Gastrocnemius medialis (tissue), 4 donors: ENCODE measurements around the gene SLC13A5. TPM values are rescaled to one million over a fixed set of nuclear protein-coding genes. Genes with fewer than 3 reads are reported as not detected.

Source experiments
- ATAC-seq, 2 donors: fragments of 150-250 bp; one replicate each; pipeline ENCODE4 v1.9.1; 2016
- DNase-seq, 2 donors: peaks; one replicate each; pipeline ENCODE4 v3.0.0-alpha.2; 2019
- H3K27ac ChIP-seq, 4 donors: fragments of 200-600 bp; sonication (generic); 1 replicate in 1 of 4; 2 replicates in 3 of 4; pipeline ENCODE4 v1.5.1; 2016 to 2018; ENCODE audit warnings: mild to moderate bottlenecking in 2 of 4, moderate library complexity in 1 of 4
- H3K27me3 ChIP-seq, 3 donors: fragments of 200-600 bp; sonication (generic) in 2 of 3; 1 replicate in 1 of 3; 2 replicates in 2 of 3; pipeline versions ENCODE4 v1.5.1 to v1.6.0; 2016 to 2019; ENCODE audit warnings: mild to moderate bottlenecking in 1 of 3, moderate library complexity in 1 of 3
- H3K36me3 ChIP-seq, 2 donors: fragments of 200-600 bp; sonication (generic) in 1 of 2; one replicate each; pipeline ENCODE4 v1.5.1; 2017 to 2018
- H3K4me1 ChIP-seq, 2 donors: fragments of 200-600 bp; sonication (generic) in 1 of 2; one replicate each; pipeline ENCODE4 v1.5.1; 2016 to 2017; ENCODE audit warnings: mild to moderate bottlenecking in 2 of 2
- H3K4me3 ChIP-seq, 4 donors: fragments of 200-600 bp; sonication (generic) in 3 of 4; 1 replicate in 1 of 4; 2 replicates in 3 of 4; pipeline ENCODE4 v1.5.1; 2016 to 2019; ENCODE audit warnings: mild to moderate bottlenecking in 2 of 4
- H3K9me3 ChIP-seq, 3 donors: fragments of 200-600 bp; sonication (generic) in 2 of 3; 1 replicate in 1 of 3; 2 replicates in 2 of 3; pipeline ENCODE4 v1.5.1; 2016 to 2019
- POLR2A ChIP-seq, 2 donors: fragments of 450-650 bp; IDR thresholded peaks; one replicate each; pipeline ENCODE4 v1.6.1; 2017; ENCODE audit warnings: antibody characterized with exemption in 2 of 2, mild to moderate bottlenecking in 2 of 2, moderate library complexity in 2 of 2
- in situ Hi-C, 4 donors: fragments of 200-750 bp; cut with MboI; loops; one replicate each; pipeline versions ENCODE4 v1.15.0 to v1.8.0; 2017; ENCODE audit warnings: low sequenced_read_pairs in 4 of 4
- intact Hi-C: fragments of 100-400 bp; cut with DNase I; formaldehyde crosslinking; loops from one replicate; pipeline ENCODE4 v1.15.1; 2023; ENCODE audit warnings: low total_unique reads
- total RNA-seq, 4 donors: library from RNA; depleted of rRNA; stranded (reverse); fragments of >200 nt; gene quantifications; one replicate each; pipeline versions ENCODE4 v1.1.0 to v1.2.3, GENCODE V29; 2016
- TF ChIP-seq, protein P1 (sequence below), 5 experiments: fragments of 450-650 bp in 3 of 5; fragments of 200-600 bp in 2 of 5; sonication (generic) in 2 of 5; IDR thresholded peaks in 4 of 5; conservative IDR thresholded peaks in 1 of 5; 1 replicate in 4 of 5; 2 replicates in 1 of 5; pipeline ENCODE4 v1.5.1; 2016 to 2019; ENCODE audit warnings: antibody characterized with exemption in 5 of 5, mild to moderate bottlenecking in 3 of 5, moderate library complexity in 3 of 5

Gene SLC13A5
- under 1 TPM in 3 of 4 donors, not detected in 1; 0.10 to 0.64 (median 0.39) TPM for total RNA-seq

DNA sequence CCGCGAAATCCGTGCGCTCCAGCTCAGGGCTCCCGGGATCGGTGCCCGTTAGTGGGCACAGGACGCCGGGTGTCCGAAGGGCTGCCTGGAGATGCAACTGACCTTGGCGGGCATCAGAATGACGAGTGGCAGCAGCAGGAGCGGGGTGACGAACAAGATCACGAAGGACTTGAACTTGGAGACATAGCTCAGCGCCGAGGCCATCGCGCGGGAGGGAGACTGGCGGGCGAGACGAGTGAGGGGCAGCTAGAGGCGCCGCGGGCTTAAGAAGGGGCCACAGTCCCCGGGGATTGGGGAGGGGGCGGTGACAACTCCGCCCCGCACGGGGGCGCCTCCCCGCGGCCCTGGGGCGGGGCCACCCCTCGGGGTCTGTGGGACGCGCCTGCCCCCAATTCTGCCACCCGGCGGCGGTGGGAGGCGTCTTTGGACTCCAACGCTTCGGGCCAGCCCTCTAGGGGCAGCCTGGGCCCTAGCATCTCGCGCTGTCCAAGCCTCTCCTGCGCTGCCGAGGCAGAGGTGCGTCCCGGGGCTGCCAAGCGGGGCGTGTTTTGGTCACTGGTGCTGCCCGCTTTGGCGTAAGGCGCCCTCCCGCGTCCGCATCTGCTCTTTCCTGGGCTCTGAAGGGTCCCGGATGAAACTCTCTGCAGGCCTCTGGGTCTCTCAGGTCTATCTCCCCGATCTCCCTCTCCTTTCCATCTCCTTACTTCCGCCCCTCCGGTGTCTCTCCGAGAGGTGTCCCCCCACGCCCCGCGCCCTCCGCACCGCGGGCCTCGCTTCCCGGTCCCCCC lies at the start of gene SLC13A5:
SLC13A5 (minus strand) TSS at position 240 of the 788 bp plus-strand sequence; CDS start at position 204, 36 bp downstream.
- H3K27me3 ChIP-seq = peaks cover 22 to 35% (median 25%) of the 10 kb centered on the region in 3 donors
- H3K36me3 ChIP-seq = no peaks in the 10 kb centered on the region
- H3K4me3 ChIP-seq = peak within 1 kb of the TSS; percentile 32 to 46 (median 36)
- H3K4me1 ChIP-seq = no peaks in the 10 kb centered on the region
- no peak for TF ChIP-seq POLR2A (IDR thresholded peaks at IDR 0.05)
- TF ChIP-seq, protein P1, sequence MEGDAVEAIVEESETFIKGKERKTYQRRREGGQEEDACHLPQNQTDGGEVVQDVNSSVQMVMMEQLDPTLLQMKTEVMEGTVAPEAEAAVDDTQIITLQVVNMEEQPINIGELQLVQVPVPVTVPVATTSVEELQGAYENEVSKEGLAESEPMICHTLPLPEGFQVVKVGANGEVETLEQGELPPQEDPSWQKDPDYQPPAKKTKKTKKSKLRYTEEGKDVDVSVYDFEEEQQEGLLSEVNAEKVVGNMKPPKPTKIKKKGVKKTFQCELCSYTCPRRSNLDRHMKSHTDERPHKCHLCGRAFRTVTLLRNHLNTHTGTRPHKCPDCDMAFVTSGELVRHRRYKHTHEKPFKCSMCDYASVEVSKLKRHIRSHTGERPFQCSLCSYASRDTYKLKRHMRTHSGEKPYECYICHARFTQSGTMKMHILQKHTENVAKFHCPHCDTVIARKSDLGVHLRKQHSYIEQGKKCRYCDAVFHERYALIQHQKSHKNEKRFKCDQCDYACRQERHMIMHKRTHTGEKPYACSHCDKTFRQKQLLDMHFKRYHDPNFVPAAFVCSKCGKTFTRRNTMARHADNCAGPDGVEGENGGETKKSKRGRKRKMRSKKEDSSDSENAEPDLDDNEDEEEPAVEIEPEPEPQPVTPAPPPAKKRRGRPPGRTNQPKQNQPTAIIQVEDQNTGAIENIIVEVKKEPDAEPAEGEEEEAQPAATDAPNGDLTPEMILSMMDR (IDR thresholded peaks at IDR 0.05 in 4 of 5, conservative IDR thresholded peaks at IDR 0.05 in 1 of 5) = peak in 3 of 5 experiments; percentile 20 to 35 (median 30)
- in situ Hi-C loops = no loop called here
- H3K9me3 ChIP-seq = peaks cover 0 to 9% (median 0%) of the 10 kb centered on the region in 3 donors
- DNase-seq (no peak), ATAC-seq (no peak)
- intact Hi-C loops = no loop called here
- peak within 1 kb of the TSS in 1 of 4 donors; percentile 34 for H3K27ac ChIP-seq

DNA sequence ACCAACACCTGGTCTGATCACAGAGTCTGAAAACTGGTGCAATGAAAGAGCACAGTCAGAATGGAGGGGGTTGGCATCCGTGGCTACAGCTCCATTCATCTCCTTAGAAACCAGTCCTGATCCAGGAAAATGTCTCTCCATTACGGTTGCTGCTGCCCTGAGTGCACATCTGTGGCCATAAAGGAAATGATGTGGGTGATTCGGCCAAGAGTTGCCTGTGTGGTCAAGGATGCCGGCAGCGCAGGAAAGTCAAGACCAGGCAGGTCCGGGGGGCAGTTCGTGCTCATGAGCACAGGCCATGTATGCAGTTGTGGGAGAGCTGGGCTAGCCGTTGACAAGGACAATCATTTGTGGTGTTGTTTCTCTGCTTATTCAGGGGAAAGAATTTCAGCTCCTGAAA lies 48.6 kb upstream of the SLC13A5 start:
- H3K4me1 ChIP-seq = peaks cover 0 to 5% of the 10 kb centered on the region in 2 donors
- no peaks in the 10 kb centered on the region for H3K9me3 ChIP-seq
- H3K4me3 ChIP-seq = no peak overlapping the region
- DNase-seq = no peak
- intact Hi-C loops = no loop called here
- TF ChIP-seq, protein P1 (IDR thresholded peaks at IDR 0.05 in 4 of 5, conservative IDR thresholded peaks at IDR 0.05 in 1 of 5) = no peak
- no peak for TF ChIP-seq POLR2A (IDR thresholded peaks at IDR 0.05)
- no peak for ATAC-seq
- H3K27ac ChIP-seq = no peak overlapping the region
- H3K27me3 ChIP-seq = no peaks in the 10 kb centered on the region
- H3K36me3 ChIP-seq = peaks cover 0 to 28% of the 10 kb centered on the region in 2 donors
- in situ Hi-C loops = no loop called here

DNA sequence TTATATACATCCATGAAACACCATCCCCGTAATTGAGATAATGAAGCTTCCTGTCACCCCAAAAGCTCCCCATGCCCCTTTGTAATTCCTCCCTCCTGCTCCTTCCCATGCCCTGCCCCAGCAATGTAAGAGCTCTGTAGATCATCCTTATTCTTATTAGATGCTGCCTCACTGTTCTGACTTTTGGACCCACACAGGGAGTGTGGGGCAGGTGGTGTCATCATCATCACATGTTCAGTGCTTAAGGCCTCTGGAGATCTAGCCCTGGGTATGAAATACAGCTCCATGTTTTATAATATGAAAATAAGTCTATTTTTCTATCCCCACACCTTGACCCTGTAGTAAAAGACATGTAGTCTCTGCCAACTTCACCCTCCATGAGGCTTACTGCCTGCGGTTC lies 44.6 kb upstream of the SLC13A5 start:
- peaks cover 6 to 8% of the 10 kb centered on the region in 2 donors for H3K4me1 ChIP-seq
- ATAC-seq (no peak), DNase-seq (no peak)
- no peaks in the 10 kb centered on the region for H3K9me3 ChIP-seq
- peaks cover 0 to 10% of the 10 kb centered on the region in 2 donors for H3K36me3 ChIP-seq
- no peaks in the 10 kb centered on the region for H3K27me3 ChIP-seq
- intact Hi-C loops (no loop called here), in situ Hi-C loops (no loop called here)
- H3K27ac ChIP-seq = peak overlapping the region in 1 of 4 donors; percentile 80
- TF ChIP-seq, protein P1 (IDR thresholded peaks at IDR 0.05 in 4 of 5, conservative IDR thresholded peaks at IDR 0.05 in 1 of 5) = no peak
- TF ChIP-seq POLR2A (IDR thresholded peaks at IDR 0.05) = no peak
- peak overlapping the region in 1 of 4 donors; percentile 53 for H3K4me3 ChIP-seq

DNA sequence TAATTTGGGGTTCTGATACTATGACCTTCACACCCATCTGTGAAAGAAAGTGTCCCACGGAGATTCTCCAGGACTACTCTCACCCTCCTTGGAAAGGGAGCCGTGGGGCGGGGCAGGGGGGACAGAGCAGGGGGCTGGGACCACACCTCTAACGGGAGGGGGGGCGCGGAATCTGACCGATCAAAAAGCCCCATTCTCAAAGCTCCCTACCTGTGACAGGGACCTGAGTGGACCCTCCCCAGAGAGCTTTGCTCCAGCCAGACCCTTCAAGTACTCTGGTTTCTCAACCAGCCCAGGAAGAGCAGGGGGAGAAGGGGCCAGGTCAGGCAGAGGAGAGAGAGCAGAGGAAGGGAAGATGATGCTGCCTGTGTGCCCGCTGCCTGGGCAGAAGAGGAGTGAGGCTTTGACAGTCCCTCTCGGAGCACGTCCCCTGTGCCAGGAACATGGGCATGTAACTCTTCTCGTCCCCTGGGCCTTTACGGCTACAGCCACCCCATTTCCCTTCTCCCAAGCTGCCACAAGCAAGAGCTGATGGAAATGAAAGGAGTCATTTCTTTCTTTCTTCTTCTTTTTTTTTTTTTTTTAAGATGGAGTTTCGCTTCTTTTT lies 43.4 kb upstream of the SLC13A5 start:
- Histone ChIP-seq H3K4me3 (peak overlapping the region; percentile 53 to 63 (median 59)), H3K36me3 (peaks cover 0 to 10% of the 10 kb centered on the region in 2 donors), H3K27me3 (no peaks in the 10 kb centered on the region), H3K9me3 (no peaks in the 10 kb centered on the region), H3K4me1 (peaks cover 15 to 17% of the 10 kb centered on the region in 2 donors), H3K27ac (peak overlapping the region; percentile 80 to 87 (median 80))
- no peak for TF ChIP-seq POLR2A (IDR thresholded peaks at IDR 0.05)
- TF ChIP-seq, protein P1 (IDR thresholded peaks at IDR 0.05 in 4 of 5, conservative IDR thresholded peaks at IDR 0.05 in 1 of 5) = no peak
- intact Hi-C loops = no loop called here
- in situ Hi-C loops = no loop called here
- DNase-seq = no peak
- ATAC-seq = no peak
